GM18873 (cell line): ENCODE measurements around the gene NUP210L.
"Not testable (repeated sequence)": the region's sequence is repeated elsewhere in the genome, so short reads cannot be mapped to it uniquely, and the experiment has no call there.

Experiments
- ATAC-seq: cut with Tn5 transposase; IDR thresholded peaks from one replicate; pipeline ENCODE4 v1.9.1; 2021; ENCODE audit warnings: mild to moderate bottlenecking, moderate library complexity, moderate number of reproducible peaks; ENCODE audit not compliant: unreplicated experiment, low FRiP score

NUP210L gene

DNA sequence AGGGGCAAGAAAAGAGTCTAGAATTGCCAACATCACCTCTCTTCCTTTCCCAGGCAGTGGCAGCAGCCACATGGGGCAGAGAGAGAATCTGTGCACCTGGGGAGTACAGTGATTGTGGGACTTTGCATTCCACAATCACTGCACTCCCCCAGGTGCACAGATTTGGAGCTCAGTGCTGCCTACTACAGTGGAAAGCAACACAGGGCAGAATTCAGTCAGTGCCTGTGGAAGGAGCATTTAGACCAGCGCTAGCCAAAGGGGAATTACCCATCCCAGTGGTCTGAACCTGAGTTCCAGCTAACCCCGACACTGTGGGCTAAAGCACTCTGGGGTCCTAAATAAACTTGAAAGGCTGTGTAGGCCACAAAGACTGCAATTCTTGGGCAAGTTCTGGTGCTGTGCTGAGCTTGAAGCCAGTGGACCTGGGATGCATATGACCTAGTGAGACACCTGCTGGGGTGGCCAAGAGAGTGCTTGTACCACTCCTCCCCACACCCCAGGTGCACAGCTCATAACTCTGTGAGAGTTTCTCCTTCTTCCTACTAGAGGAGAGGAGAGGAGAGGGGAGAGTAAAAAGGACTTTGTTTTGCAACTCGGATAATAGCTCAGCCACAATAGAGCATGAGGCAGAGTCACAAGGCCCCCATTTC is 50.3 kb downstream of the NUP210L start:
- no peak for ATAC-seq

DNA sequence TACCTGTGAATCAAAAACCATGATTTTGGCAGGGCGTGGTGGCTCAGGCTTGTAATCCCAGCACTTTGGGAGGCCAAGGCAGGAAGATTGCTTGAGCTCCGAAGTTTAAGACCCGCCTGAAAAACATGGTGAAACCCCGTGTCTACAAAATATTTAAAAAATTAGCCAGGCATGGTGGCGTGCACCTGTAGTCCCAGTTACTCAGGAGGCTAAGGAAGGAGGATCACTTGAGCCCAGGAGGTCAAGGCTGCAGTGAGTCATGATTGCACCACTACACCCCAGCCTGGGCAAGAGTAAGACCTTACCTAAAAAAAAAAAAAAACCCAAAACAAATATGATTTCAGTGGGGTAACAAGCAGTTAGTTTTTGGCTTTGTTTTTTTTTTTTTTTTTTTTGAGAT is 54.7 kb downstream of the NUP210L start:
- not testable (repeated sequence) for ATAC-seq

DNA sequence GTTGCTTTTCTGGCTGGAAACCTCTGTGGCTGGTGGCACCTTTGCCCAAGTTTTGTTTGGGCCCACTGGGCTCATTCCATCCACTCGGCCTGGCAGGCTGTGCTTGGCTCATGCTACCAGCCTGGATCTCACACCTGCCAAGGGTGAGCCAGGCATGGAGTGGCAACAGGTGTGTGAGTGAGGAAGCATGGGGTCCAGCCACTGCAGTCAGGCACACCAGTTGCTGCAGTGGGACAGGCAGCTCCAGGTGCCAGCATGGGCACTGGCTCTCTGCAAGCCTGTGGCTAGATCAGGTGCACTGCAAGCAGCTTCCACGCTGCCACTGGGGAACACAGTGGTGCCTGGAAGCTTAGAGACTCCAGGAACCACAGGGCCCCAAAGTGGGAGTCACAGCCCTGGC is 57.0 kb downstream of the NUP210L start:
- ATAC-seq: no peak

DNA sequence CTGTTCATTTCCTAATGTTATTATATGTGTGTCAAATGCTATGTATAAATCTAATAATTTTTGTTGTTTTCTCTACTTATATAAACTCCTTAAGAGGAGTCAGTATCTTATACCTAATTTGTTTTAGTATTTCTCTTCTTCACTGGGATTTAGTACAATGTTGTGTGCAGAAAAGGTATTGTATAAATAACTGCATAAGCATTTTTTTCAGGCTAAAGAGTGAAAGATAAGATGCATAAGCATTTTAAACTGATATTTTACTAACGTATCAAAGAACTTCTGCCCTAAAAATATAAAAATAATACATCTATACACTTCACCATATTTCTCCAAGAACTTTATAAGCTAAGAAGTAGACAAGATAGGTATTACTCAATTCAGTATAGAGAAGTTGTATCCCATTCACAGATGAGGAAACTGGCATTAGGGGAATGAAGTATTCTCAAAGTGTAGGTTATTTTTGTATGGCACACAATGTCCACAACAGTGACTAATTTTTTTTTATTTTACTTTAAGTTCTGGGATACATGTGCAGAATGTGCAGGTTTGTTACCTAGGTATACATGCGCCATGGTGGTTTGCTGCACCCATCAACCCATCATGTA is 59.3 kb downstream of the NUP210L start:
- ATAC-seq: no peak

DNA sequence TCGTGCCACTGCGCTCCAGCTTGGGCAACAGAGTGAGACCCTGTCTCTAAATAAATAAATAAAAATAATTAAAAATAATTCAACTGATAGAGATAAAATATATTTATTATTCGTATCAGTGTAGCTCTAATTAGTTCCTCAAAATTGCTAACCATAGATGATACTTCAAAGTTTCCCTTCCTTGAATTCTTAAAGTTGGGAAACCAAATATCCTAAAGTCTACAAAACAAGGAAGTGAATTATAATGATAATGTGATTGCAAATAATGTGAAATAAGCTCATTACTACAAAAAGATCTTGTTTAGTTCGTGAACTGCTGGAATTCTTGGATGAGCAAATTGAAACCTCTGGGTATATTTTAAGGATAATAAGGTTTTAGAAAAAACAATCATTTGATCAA is 60.5 kb downstream of the NUP210L start:
- no peak for ATAC-seq

DNA sequence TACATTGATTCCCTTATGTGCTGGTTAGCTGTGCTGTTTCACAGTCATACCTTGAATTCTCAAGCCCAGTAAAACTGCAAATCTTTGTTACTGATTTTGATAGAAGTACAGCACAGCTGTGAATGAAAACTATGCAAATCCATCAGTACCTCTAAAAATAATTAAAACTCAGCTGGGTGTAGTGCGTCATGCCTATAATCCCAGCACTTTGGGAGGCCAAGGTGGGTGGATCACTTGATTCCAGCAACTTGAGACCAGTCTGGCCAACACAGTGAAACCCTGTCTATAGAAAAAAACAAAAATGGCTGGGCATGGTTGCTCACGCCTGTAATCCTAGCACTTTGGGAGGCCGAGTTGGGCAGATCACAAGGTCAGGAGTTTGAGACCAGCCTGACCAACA is 61.2 kb downstream of the NUP210L start:
- no peak for ATAC-seq

DNA sequence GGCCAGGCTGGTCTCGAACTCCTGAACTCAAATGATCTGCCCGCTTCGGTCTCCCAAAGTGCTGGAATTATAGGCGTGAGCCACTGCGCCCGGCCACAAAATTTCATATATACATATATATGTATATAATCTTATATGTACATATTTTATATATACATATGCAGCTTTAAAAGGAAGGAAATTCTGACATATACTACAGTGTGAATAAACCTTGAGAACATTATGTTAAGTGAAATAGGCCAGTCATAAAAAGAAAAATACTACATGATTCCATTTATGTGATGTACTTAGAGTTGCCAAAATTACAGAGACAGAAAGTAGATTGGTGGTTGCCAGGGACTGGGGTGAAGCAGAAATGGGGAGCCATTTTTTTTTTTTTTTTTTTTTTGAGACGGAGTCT is 63.2 kb downstream of the NUP210L start:
- ATAC-seq: no peak

DNA sequence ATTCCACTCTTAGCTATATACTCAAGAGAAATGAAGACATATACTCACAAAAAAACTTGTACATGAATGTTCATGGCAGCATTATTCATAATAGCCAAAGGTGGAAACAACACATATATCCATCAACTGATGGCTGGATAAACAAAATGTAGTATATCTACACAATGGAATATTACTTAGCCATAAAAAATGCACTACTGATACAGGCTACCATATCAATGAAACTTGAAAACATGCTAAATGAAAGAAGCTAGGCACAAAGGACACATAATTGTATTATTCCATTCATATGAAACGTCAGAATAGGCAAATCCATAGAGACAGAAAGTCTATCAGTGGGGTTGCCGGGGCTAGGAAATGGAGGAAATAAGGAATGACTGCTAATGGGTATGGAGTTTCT is 67.3 kb downstream of the NUP210L start:
- no peak for ATAC-seq

DNA sequence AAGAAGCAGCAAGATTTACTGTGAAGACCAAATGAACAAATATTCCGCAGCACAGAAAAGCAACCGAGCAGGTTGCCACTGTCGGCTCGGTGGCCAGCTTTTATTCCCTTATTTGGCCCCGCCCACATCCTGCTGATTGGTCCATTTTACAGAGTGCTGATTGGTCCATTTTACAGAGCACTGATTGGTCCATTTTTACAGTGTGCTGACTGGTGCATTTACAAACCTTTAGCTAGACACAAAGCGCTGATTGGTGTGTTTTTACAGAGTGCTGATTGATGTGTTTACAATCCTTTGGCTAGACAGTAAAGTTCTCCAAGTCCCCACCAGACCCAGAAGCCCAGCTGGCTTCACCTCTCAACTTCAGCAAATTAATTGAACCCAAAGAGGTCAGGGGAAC is 71.8 kb downstream of the NUP210L start:
- ATAC-seq: not testable (repeated sequence)

DNA sequence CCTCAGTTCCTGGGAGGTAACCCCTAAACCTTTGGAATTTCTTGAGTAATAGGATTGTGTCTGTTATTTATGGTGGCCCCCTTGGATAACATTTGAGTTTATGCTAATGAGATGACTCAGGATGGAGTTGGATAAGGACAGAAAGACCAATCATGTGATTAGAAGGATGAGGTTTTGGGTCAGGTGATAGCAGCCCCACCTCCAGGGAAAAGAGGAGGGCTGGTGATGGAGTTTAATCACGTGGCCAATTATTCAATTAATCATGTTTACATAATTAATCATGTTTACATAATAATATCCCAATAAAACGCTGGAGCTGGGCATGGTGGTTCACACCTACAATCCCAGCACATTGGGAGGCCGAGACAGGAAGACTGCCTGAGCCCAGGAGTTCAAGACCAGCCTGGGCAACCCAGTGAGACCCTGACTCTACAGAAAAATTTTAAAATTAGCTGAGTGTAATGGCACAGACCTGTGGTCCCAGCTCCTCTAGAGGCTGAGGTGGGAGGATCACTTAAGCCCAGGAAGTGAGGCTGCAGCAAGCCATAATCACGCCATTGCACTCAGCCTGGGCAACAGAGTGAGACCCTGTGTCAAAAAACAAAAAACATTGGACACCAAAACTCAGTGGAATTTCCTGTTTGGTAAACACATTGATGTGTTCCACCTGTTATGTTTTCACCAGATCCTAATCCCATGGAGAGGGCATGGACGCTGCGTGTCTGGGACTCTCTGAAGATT is 73.3 kb downstream of the NUP210L start:
- ATAC-seq: no peak

DNA sequence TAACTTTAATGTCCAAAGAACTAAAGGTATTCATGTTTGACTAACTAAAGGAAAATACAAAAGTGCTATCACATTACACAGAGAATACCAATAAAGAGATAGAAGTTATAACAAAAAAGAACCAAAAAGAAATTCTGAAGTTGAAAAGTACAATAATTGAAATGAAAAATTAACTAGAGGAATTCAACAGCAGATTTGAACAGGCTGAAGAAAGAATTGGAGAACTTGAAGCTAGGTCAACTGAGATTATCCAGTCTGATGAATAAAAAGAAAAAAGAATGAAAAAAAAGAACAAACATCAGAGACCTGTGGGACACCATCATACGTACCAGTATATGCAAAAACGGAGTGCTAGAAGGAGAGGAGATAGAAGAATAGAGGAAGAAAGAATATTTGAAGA is 78.5 kb downstream of the NUP210L start:
- ATAC-seq: no peak

DNA sequence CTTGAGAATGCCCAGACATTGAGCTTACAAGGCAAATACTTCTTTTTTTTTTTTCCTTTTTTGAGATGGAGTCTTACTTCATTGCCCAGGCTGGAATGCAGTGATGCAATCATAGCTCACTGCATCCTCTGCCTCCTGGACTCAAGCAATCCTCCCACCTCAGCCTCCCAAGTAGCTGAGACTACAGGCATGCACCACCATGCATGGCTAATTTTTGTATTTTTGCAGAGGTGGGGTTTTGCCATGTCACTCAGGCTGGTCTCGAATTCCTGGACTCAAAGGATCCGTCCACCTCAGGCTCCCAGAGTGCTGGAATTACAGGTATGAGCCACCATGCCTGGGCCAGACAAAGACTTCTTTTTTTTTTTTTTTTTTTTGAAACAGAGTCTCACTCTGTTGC is 79.1 kb downstream of the NUP210L start:
- no peak for ATAC-seq

DNA sequence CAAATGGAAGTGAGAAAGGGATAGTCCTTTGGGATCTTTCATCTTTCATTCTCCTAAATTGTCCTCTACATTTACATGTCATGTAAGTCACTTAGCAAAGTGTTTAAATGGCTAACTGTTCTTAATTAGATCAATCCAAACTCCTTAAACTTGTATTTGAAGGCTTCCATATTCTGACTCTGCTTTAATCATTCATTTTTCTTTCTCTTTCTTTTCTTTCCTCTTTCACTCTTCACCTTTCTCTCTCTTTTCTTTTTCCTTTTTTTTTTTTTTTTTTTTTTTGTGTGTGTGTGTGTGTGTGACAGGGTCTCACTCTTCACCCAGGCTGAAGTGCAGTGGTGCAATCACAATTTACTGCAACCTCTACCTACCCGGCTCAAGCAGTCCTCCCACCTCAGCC is 92.6 kb downstream of the NUP210L start:
- no peak for ATAC-seq

DNA sequence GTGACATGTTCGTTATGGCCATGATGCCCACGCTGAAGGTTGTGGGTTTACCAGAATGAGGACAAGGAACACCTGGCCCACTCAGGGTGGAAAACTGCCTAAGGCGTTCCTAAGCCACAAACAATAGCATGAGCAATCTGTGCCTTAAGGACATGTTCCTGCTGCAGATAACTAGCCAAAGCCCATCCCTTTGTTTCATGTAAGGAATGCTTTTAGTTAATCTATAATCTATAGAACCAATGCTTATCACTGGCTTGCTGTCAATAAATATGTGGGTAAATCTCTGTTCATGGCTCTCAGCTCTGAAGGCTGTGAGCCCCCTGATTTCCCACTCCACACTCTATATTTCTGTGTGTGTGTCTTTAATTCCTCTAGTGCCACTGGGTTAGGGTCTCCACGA is 107.4 kb downstream of the NUP210L start:
- ATAC-seq: not testable (repeated sequence)

DNA sequence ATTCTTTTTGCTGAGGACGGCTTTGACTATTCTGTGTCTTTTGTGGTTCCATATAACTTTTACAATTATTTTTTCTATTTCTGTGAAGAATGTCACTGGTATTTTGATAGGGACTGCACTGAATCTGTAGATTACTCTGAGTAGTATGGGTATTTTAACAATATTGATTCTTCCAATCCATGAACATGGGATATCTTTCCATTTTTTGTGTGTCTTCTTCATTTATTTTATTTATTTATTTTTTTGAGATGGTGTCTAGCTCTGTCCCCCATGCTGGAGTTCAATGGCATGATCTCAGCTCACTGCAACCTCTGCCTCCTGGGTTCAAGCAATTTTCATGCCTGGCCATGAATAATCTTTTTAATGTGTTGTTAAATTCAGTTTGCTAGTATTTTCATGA is 121.2 kb downstream of the NUP210L start:
- not testable (repeated sequence) for ATAC-seq

DNA sequence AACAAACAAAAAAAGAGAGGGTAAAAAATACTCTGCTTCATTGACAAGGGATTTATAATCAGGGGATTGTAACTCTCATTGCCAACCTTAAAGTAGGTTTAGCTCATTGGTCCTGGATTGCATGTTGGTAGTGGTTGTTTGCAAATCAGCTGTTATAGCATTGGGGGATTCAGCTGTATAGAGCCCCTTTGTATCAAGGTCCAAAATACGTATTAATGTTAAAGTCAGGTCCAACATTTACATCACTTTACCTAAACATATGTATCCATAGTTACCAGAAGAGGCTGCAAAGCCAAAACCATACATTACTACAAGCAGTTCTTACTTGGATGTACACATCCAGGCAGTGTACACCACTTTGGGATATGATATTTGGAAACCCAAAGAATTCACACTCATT is 134.9 kb downstream of the NUP210L start:
- ATAC-seq: no peak

DNA sequence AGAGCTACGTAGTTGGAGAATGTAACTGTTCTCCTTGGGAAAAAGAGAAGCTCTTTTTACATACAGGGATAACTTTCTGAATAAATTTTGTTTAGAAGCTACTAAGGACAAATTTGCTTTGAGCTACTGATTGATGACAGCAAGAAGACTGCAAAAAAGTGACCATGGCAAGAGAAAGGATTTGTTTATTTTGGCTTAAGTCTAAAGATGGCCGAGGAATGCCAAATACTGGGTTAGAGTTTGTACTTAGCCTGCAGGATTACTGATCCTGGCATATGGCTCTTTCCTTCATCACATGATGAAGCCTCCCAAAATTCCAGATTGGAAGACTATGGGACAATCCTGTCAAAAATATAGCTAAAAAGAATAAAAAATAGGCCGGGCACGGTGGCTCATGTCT is 135.6 kb downstream of the NUP210L start:
- ATAC-seq: no peak

DNA sequence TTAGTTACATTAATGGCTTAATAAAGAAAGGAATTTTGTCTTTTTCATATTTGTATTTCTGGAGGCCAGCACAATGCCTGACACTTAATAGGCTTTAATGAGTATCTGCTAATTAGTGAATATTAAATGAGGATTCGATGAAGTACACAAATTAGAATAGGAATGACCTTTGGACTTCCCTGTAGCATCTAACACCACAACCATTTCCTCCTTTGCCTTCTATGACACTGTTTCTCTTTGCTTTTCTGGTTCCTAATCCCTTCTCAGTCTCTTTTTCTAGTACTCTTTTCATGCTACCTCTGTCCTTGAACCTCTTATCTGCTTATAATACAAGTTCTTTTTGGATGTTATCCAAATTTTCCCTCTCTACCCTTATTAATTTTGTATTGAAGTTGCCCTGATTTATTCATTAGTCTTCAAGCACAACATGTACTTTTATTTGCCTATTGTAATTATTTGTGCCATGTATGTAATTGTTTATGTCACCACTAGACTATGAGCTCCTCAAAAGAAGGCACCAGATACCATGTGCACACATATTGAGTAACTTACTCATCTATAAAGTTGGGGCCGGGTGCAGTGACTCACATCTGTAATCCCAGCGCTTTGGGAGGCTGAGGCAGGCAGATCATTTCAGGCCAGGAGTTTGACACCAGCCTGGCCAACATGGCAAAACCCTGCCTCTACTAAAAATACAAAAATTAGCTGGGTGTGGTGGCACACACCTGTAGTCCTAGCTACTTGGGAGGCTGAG is 140.5 kb downstream of the NUP210L start:
- no peak for ATAC-seq

DNA sequence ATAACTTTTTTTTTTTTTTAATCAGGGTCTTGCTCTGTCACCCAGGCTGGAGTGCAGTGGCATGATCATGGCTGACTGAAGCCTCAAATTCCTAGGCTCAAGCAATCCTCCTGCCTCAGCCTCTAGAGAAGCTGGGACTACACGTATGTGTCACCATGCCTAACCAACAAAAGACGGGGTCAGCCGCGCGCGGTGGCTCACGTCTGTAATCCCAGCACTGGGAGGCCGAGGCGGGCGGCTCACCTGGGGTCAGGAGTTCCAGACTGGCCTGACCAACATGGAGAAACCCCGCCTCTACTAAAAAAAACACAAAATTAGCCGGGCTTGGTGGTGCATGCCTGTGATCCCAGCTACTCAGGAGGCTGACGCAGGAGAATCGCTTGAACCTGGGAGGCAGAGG is 142.3 kb downstream of the NUP210L start:
- not testable (repeated sequence) for ATAC-seq

DNA sequence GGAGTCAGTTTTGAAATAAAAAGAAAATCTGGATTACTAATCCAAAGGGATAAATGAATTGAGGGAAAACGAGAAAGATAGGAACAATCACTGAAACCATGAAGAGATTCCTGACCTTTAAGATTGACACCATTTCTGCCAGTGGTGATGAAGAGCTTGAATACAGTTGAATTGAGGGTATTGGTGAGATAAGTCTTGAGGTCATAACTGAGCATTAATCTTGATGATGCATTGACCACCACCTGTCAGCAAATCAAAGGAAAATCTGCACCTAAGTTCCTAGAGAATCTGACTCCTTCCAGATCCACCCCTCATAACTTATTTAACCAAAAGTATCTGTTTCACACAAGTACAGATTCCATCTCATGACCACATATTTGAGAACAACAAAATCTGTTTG is 142.7 kb downstream of the NUP210L start:
- no peak for ATAC-seq

DNA sequence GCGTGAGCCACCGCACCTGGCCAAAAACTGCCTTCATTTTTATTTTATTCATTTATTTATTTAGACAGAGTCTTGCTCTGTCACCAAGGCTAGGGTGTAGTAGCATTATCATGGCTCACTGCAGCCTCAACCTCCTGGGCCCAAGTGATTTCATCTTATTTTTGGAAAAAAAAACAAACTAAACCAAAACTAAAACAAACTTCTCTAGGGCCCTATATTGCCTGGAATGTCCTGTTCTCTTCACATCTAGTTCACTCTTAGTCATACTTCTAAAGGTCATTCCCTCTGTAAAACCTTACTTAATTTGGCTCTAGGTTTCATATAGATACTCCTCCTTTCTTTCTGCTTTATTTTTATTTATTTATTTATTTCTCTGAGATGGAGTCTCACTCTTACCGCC is 148.7 kb downstream of the NUP210L start:
- no peak for ATAC-seq
